ENCODE data around the gene SNTB2.
"Not testable (repeated sequence)": the region's sequence is repeated elsewhere in the genome, so short reads cannot be mapped to it uniquely, and the experiment has no call there.

Gene SNTB2

DNA sequence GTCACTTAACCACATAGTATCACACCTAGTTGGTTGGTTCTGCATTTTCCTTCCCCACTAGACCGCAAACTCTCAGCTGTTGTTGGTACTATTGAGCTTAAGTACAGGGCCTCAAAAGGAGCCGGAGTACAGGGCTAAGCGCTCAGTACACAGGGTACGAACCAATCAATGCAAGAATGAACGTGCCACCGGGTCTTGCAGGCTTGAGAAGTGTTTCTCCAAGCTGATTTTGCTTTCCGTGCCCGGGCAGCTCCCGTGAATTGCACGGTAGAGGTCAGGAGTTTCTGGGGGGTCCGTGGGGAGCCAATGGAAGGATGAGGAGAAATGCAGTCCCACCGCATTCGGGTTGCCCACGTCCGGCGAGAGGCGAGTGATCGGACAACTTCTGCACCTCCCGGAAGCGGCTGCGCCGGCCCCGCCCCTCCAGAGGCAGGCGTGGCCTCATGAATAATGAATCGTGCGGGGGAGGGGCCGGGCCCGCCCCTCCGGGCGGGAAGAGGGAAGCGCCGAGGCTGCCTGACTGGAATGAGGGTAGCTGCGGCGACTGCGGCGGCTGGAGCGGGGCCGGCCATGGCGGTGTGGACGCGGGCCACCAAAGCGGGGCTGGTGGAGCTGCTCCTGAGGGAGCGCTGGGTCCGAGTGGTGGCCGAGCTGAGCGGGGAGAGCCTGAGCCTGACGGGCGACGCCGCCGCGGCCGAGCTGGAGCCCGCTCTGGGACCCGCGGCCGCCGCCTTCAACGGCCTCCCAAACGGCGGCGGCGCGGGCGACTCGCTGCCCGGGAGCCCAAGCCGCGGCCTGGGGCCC is at the start of gene SNTB2:
TSS of gene SNTB2 (plus strand) at position 523 of the 804 bp plus-strand sequence. CDS start at position 526, 3 bp downstream.
- DNase-seq (ENCODE audit: low spot score) = peak; percentile 95

DNA sequence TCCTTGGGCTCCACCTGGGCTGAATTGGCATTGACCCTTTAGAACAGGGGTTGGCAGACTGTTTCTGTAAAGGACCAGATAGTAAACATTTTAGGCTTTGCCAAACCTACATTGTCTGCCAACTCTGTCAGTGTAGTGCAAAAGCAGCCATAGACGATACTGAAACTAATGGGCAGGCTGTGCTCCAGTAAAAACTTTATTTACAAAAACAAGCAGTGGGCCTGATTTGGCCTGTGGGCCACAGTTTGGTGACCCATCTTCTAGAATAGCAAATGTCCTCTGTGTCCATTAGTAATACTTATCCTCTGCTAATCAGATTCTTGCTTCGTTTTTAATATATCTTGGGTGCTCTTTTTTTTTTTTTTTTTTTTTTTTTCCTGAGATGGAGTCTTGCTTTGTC is 48.4 kb upstream of the SNTB2 start:
- DNase-seq (ENCODE audit: low spot score) = no peak

DNA sequence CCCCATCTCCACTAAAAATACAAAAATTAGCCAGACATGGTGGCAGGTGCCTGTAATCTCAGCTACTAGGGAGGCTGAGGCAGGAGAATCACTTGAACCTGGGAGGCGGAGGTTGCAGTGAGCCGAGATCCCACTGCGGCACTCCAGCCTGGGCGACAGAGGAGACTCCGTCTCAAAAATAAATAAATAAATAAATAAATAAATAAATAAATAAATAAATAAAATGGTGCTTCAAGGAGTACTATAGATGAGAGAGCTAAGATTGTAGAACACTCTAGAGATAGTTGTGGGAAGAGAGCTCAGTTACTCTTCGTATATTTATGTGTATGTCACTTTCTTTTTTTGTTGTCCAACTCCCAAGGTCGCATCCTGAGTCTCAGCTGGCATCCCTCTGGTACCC is 47.5 kb upstream of the SNTB2 start:
- not testable (repeated sequence) for DNase-seq (ENCODE audit: low spot score)

DNA sequence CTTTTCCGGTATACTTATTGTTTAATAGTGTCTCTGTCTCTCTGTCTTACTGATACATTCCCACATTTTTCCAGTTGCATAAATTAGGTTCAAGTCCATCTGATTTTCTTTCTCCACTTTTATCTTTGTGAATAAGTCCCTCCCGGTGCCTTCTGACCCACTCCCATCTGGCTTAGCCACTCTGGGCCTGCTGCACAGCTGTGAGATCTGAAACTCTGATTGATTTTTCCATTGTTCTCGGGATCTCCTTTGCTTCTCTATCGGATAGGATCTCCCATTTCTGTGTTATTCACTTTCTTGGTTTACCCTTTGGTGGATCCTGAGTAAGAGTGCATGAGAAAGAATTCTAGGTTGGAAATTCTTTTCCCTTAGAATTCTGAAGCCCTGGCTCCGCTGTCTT is 46.0 kb upstream of the SNTB2 start:
- no peak for DNase-seq (ENCODE audit: low spot score)

DNA sequence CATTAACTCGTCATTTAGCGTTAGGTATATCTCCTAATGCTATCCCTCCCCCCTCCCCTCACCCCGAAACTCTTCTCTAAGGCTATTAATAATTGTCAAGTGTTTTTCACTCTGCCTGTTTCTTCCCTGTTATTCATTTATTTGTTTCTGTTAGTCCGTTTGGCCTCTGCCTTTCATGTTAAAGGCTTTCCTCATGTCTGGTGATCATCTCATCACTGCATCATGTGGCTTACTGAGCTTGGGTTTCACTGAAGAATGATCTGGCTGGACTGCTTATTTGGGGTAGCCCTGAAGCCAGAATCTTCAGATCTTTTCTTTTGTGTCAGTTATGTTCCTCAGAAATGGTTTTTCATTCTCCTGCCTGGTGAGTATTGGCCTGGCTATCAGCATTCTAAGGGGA is 45.0 kb upstream of the SNTB2 start:
- no peak for DNase-seq (ENCODE audit: low spot score)

DNA sequence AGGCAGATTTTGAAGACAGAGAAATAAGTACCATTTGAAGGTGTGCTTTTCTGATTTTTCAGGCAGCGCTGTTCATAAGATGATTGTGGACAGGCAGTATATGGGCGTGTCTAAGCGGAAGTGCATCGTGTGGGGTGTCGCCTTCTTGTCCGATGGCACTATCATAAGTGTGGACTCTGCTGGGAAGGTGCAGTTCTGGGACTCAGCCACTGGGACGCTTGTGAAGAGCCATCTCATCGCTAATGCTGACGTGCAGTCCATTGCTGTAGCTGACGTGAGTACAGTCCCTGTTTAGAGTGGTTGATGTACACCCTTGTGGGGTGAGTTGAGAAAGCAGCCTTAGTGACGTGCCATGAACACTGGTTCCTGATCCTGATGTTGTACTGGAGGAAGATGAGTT is 43.8 kb upstream of the SNTB2 start:
- DNase-seq (ENCODE audit: low spot score) = peak; percentile 23

DNA sequence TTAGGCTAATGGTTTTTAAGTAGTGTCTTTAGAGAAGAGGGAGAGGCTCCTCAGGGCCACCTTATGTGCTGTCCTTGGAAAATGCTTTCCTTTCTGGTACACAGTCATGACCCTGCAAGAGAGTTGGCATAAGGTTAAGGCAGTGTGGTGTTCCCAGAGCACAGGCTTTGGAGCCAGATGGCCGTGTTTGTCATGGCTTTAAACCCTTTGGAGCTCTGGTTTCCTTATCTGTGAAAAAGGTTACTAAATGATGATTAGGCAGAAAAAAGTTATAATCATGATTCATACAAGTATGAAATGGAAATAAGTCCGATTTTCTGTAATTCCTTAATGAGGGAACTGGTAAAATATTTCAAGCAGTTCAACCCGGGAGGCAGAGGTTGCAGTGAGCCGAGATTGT is 41.3 kb upstream of the SNTB2 start:
- DNase-seq (ENCODE audit: low spot score) = no peak

DNA sequence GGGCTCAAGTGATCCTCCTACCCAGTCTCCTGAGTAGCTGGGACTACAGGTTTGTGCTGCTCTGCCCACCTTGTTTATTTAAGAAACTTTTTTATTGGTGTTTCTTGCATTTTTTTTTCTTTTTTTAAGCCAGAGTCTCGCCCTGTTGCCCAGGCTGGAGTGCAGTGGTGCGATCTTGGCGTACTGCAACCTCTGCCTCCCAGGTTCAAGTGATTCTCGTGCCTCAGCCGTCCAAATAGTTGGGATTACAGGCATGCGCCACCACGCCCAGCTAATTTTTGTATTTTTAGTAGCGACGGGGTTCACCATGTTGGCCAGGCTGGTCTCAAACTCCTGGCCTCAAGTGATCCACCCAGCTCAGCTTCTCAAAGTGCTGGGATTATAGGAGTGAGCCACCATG is 37.3 kb upstream of the SNTB2 start:
- DNase-seq (ENCODE audit: low spot score) = not testable (repeated sequence)

DNA sequence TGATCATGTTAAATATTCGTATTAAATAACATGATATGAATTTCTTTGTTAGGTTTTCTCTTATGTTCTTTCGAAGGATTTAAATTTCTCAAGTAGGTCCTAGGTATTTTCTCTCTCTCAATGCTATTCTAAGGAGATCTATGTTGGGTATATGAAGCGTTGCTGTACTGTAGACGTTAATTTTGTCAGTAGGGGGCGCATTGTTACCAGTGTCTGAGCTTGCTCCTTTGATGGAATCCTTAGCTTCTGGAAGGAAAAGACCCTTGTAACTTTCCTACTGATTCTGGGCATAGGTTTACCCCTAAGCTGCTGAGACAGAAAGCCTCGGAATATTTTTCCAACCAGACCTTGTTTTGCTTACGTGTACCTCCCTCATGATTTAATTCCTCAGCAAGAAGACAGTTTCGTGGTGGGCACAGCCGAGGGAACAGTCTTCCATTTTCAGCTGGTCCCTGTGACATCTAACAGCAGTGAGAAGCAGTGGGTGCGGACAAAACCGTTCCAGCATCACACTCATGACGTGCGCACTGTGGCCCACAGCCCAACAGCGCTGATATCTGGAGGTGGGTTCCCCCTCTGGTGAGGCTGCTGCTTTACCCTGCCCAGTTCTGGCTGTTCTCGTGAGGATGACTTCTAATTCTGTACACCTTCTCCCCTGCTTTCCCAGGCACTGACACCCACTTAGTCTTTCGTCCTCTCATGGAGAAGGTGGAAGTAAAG is 36.7 kb upstream of the SNTB2 start:
- DNase-seq (ENCODE audit: low spot score) = peak; percentile 60

DNA sequence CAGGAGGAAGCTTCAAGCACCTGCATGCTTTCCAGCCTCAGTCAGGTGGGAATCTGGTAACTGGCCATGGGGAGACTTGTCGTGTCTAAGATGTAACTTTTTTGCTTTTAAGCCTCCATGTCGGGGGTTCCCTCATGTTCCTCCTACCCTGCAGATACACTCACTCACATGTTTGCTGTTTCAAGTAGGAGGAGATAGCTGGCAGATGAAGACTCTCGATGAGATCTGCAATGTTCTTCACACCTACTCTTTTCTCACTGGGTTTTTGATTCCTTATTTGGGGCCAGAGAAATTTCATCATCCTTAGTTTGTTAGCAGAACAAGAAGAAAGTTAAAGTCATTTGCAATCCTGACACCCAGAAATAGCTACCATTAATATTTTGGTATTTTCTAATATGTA is 29.8 kb upstream of the SNTB2 start:
- DNase-seq (ENCODE audit: low spot score) = no peak

DNA sequence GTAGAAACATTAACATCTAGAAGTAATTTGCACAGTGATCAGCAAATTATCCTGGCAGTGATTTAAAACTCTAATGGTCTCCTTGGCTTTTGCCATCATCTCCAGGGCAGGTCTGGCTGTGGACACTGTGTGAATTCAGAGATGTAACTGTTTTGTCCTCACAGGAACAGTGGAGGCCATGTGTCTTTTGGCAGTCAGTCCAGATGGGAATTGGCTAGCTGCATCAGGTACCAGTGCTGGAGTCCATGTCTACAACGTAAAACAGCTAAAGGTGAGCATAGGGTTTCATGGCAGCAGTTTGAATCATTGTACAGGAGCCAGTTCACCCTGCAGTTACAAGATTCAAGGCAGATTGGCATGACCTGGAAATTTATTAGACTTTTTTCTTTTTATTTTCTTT is 26.8 kb upstream of the SNTB2 start:
- DNase-seq (ENCODE audit: low spot score) = no peak

DNA sequence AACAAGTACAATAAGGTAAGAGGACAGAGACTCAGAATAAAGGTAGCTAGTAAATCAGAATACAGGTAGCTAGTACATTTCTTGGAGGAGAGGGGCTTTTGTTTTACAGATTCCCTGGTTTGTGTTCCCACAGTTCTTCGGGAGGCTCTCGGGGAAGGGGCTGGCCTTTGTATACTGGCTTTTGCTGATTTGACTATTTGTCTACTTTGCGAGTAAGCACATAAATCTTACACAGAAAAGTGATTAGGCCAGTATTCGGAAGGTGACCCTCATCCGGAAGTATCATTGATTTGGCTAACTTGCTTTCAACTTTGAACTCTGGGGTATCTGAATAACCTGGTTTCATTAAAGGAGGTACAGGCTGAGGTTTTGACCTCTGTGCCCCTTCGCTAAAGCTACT is 21.4 kb upstream of the SNTB2 start:
- no peak for DNase-seq (ENCODE audit: low spot score)

DNA sequence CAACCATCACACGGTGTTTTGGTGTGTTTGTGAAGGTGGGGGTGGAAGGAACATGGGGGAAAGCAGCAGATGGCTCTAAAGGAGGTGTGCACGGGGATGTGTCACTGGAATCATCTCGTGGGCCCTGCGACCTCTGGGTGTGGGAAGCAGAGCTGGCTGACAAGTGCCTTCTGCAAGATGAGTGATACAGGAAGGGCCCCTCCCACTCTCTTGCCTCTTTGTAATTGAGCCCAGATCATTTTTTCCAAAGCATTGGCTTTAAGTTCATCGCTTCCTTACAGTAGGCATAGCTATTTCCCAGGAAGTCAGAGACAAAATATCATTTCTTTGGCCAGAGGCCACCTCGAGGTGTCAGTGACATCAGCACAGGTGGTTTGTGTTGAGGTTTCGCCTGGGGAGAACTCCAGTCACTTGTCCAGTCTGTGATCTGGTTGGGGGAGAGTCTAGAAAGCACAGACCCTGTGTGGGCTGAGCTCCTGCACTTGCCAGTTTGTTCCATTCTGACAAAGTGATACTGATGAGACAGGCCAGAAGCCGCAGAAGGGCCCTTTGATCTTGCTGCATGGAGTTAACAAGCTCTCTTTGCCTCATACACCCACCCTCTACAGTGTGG is 20.6 kb upstream of the SNTB2 start:
- DNase-seq (ENCODE audit: low spot score) = no peak

DNA sequence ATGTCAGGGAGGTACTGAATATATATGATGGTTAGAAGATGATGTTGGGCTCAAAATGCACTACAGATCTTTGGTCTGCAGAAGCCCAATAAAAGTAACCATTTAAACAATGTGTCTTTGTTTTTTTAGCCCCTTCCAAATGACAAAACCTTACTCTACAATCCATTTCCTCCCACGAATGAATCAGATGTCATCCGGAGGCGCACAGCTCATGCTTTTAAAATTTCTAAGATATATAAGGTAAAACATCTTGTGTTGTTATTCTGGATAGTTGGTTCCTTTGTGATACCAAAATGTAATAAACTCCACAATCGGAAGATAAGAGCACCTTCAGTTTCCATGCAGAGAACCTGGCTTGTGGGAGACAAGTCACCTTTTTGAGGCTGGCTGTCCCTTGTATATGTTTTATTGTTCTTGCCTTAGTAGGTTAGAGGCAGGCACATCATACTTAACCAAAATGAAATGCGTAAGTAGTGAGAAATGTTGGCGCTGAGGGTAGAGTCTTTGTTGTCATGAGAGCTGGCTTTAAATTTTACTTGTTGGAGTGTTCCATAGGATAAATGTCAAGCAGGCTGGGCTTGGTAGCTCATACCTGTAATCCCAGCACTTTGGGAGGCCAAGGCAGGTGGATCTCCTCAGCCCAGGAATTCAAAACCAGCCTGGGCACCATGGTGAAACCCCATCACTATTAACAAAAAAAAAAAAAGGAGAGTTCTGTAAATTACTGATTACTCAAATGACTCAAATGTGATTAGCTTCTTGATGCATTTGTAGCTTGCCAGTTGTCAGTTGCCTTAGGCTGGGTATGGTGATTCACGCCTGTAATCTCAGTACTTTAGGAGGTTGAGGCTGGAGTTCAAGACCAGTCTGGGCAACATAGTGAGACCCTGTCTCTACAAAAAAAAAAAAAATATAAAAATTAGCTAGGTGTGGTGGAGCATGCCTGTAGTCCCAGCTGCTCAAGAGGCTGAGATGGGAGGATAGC is 19.7 kb upstream of the SNTB2 start:
- no peak for DNase-seq (ENCODE audit: low spot score)

DNA sequence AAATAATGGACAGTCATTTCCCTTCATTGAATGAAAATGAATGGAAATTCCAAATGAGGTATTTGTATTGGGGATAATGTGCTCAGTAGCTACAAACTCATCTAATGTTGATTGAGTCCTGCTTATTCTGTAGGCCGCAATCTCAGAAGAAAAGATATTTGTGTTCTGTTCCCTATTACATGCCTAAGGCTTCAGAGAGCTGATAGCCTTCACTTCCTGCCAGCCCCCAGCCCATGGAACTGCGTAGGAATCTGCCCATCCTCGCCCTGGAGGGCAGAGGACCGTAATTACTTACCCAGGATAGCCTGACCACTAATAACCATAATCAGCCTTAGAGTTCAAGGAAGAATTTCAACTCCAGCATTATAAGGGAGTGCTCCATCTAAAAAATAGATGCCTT is 17.9 kb upstream of the SNTB2 start:
- no peak for DNase-seq (ENCODE audit: low spot score)

DNA sequence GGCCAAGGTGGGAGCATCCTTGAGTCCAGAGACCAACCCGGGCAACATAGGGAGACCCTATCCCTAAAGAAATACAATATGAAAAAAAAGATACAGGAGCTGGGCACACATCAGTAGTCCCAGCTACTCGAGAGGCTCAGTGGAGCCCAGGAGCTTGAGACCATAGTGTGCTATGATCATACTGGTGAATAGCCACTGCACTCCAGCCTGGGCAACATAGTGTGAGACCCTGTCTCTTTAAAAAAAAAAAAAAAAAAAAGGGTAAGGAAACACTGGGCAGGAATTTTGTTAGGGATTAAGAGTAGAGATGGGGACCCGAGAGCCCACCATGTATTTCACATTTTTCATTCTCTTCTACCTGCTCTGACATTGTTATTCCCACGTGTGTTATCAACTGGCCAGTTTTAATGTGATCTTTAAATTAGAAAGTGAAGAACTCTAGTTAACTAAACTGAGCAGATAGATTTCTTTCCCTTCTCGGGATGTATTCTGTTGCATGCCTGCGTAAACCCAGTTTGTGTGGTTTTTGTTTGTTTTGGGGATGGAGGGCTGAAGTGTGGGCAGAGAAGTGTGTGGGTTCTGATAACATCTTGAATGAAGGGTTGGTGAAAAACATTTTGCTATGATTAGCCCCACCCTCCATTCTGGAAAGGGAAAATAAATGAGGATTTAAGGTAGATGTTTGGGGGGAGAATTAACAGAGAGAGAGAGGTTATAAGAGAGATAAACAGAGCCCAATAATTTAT is 17.2 kb upstream of the SNTB2 start:
- no peak for DNase-seq (ENCODE audit: low spot score)

DNA sequence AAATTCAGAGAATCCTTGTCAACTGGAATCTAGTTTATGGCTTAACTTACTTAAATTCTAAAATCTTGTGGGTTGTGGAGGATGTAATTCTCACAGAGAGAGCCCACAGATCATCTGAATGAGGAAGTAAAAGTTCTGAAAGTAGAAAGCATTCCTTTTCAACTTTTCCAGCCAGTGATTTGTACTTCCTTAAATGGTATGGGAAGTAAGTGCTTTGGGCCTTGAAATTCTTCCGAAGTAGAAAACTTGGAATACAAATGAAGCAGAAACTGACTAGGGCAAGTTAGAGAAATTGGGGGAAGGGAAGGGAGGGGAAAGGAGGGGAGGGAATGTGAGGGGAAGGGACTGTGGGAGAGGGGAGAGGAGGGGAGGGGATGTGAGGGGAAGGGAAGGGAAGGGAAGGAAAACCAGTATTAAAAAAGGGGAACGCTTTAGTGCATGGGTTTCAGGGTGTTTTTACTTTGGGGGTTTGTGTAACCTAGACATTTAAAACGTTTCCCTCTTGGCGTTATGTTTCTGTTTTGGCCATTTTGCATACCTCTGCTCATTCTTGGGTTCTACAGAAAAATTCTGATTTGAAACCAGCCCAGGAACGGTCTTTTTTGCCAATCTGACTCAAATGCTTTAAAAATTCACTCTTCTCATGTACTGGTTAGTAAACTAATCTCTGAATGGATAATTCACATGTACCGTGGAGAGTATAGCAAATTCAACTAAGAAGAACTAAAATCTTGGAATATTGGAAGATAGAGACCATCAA is 15.5 kb upstream of the SNTB2 start:
- no peak for DNase-seq (ENCODE audit: low spot score)

DNA sequence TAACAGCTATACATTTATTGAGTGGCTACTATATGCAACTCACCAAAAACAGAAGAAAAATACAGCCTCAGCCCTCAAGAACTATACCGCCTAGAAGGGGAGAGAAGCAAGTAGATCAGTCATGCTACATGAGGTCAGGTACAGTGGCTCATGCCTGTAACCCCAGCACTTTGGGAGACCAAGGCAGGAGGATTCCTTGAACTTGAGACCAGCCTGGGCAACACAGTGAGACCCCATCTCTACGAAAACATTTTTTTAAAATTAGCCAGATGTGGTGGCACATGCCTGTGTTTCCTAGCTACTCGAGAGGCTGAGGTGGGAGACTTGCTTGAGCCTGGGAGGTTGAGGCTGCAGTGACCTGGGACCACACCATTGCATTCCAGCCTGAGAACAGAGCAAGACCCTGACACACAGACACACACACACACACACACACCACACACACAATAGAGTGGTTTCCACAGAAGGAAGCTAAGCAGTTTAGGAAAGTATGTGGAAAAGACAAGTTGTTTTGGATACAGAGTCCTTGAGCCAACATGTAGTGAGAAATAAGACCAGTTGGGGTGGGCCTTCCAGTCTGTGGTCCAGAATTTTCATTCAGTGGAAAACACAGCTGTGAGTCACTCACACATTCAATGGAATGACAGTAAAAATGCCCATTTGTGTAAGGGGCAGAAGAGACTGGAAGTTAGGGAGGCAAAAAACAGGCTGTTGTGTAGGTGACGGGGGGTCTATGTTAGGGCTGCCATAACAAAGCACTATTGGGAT is 10.7 kb upstream of the SNTB2 start:
- DNase-seq (ENCODE audit: low spot score) = no peak

DNA sequence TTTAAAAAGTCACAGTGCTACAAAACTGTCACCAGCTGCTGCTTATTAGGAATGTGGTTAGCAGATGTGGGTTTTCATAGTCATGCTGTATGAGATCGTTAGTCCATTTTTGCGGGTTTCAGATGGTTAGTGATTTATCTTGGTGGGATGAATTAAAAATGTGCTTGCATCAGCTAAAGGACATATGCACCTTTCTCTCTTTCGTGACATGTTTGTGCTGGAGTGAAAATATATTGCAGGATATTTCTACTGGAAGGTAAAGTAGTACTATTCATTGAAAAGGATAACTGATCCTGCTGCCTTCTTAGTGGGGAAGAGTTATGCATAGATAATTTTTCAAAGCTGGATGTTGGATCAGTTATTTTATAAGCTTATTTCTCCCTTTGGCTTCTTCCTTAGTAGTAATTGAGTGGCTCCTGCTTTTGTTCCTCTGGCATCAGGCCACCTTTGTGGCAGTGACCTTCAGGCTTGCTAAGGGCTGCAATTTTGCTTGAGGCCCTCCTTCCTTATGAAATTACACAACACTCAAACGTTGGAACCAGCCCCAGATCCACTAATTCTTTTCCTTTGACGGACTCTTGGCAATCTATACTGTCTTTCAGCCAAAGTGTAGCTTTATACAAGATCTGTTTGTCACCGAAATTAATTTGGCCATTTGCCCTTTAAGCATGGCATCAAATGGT is 7.5 kb upstream of the SNTB2 start:
- DNase-seq (ENCODE audit: low spot score) = no peak
